GM12878 (cell line): Measurements from ENCODE around the gene IGF2R. TPM values are rescaled to one million over a fixed set of nuclear protein-coding genes. Genes with fewer than 3 reads are reported as not detected.
"Not testable (repeated sequence)": the region's sequence is repeated elsewhere in the genome, so short reads cannot be mapped to it uniquely, and the experiment has no call there.

ENCODE experiments used
- ATAC-seq: fragments of 200-7000 bp; cut with Tn5 transposase; 3 replicates; pipeline ENCODE4 v1.9.1; 2020; ENCODE audit warnings: mild to moderate bottlenecking, moderate library complexity
- BruUV-seq: library from RNA; stranded (reverse); fragments of 400-500 nt; replicated peaks from 2 replicates; lab custom pipeline; 2021; lab: Mats Ljungman, UMichigan
- CTCF ChIA-PET: fragments of 300-600 bp; sonication (Branson Sonifier 250); formaldehyde crosslinking; extraction: SDS; loops from one replicate; lab custom pipeline; 2021; ENCODE audit warnings: inconsistent platforms; lab: Yijun Ruan, JAX
- POLR2A ChIA-PET: fragments of 350-600 bp; formaldehyde crosslinking; extraction: SDS; loops from one replicate; lab custom pipeline; 2021; ENCODE audit warnings: inconsistent platforms; lab: Charles Lee
- RAD21 ChIA-PET: fragments of 300-600 bp; sonication (Branson Sonifier 250); formaldehyde crosslinking; loops from one replicate; lab custom pipeline; 2023; ENCODE audit warnings: antibody characterized with exemption; ENCODE audit not compliant: unreplicated experiment; lab: Charles Lee
- SMC1A ChIA-PET: fragments of 300-600 bp; sonication (Branson Sonifier 250); formaldehyde crosslinking; loops from one replicate; lab custom pipeline; 2023; ENCODE audit not compliant: unreplicated experiment, uncharacterized antibody; lab: Charles Lee
- DNase-seq: peaks from one replicate; pipeline ENCODE4 v3.0.0-alpha.2; 2011; ENCODE audit warnings: low read depth, low spot score
- FAIRE-seq: peaks from 3 replicates; lab custom pipeline; 2011; peaks lifted over from hg19 to GRCh38; lab: Jason Lieb, UNC
- H2AFZ ChIP-seq: 2 replicates; pipeline ENCODE4 v1.6.0; 2011; ENCODE audit warnings: low read depth, low read length, control low read depth; ENCODE audit not compliant: control insufficient read depth
- H3K27ac ChIP-seq: 2 replicates; pipeline ENCODE4 v1.5.1; 2011; ENCODE audit warnings: control low read depth; ENCODE audit not compliant: control insufficient read depth, insufficient read depth
- H3K27me3 ChIP-seq, 2 experiments: replicated peaks in 1 of 2; 2 replicates each; pipeline versions ENCODE4 v1.6.0 to v1.6.1; 2011; ENCODE audit warnings: low read length in 1 of 2; ENCODE audit not compliant: control insufficient read depth in 2 of 2, insufficient read depth in 2 of 2
- H3K36me3 ChIP-seq, 2 experiments: 2 replicates each; pipeline ENCODE4 v1.5.1; 2011; ENCODE audit warnings: low read length in 1 of 2; ENCODE audit not compliant: control insufficient read depth in 2 of 2, insufficient read depth in 2 of 2
- H3K4me1 ChIP-seq: 2 replicates; pipeline ENCODE4 v1.6.1; 2011; ENCODE audit warnings: mild to moderate bottlenecking, low read length, moderate library complexity, mixed read lengths; ENCODE audit not compliant: control insufficient read depth, insufficient read depth
- H3K4me2 ChIP-seq: 2 replicates; pipeline ENCODE4 v1.6.0; 2011; ENCODE audit warnings: control low read depth; ENCODE audit not compliant: control insufficient read depth, insufficient read depth
- H3K4me3 ChIP-seq: fragments of 200-600 bp; sonication (generic); 2 replicates; pipeline ENCODE4 v1.5.1; 2016
- H3K79me2 ChIP-seq: 2 replicates; pipeline ENCODE4 v1.6.0; 2011; ENCODE audit warnings: low read length; ENCODE audit not compliant: control insufficient read depth, insufficient read depth
- H3K9ac ChIP-seq: 2 replicates; pipeline ENCODE4 v1.8.0; 2011; ENCODE audit warnings: low read length, control low read depth, mixed read lengths; ENCODE audit not compliant: control insufficient read depth, insufficient read depth
- H3K9me3 ChIP-seq: replicated peaks from 3 replicates; pipeline ENCODE4 v1.5.1; 2011; ENCODE audit warnings: mild to moderate bottlenecking, low read length; ENCODE audit not compliant: control insufficient read depth, insufficient read depth
- H4K20me1 ChIP-seq: 2 replicates; pipeline ENCODE4 v1.6.0; 2011; ENCODE audit not compliant: control insufficient read depth, insufficient read depth
- MYB ChIP-seq: fragments of 150-350 bp; IDR thresholded peaks from 2 replicates; pipeline ENCODE4 v1.6.1; 2014; ENCODE audit warnings: mild to moderate bottlenecking, low read depth, low read length, borderline replicate concordance
- PAX8 ChIP-seq: fragments of 450-650 bp; IDR thresholded peaks from 2 replicates; pipeline ENCODE4 v1.6.1; 2017; ENCODE audit warnings: mild to moderate bottlenecking, moderate library complexity
- WGBS: methylation state at CpG from one replicate; pipeline ENCODE4 v1.1.6; 2016; ENCODE audit warnings: low lambda C conversion rate; ENCODE audit not compliant: insufficient replicate concordance, insufficient coverage; ENCODE audit errors: missing lambda C conversion rate; 5-methylcytosine and 5-hydroxymethylcytosine counted together
- in situ Hi-C: fragments of 300-500 bp; cut with MboI; formaldehyde crosslinking; loops from 9 replicates; pipeline ENCODE4 v1.14.3; 2018; ENCODE audit warnings: mixed read lengths
- intact Hi-C: fragments of 100-400 bp; cut with micrococcal nuclease; formaldehyde crosslinking; loops from one replicate; pipeline ENCODE4 v1.14.2; 2022; ENCODE audit not compliant: unreplicated experiment
- polyA plus RNA-seq, 11 experiments: library from polyadenylated mRNA; depleted of rRNA in 4 of 11; unstranded in 6 of 11; stranded (reverse) in 5 of 11; fragments of >200 nt; fragmentation: Nextera tagmentation in 4 of 11; fragmentation: Illumina TruSeq in 1 of 11; extraction: Ambion mirVana in 4 of 11; extraction: Trizol in 1 of 11; gene quantifications; 1 replicate in 1 of 11; 2 replicates in 10 of 11; pipeline versions ENCODE4 v1.2.1 to v1.2.3, GENCODE V29; 2011 to 2016; ENCODE audit warnings: inconsistent platforms in 2 of 11, missing spikeins in 2 of 11, low read depth in 1 of 11
- total RNA-seq, 4 experiments: library from RNA; depleted of rRNA in 3 of 4; stranded (reverse); fragments of >200 nt in 3 of 4; fragmentation: Illumina TruSeq in 1 of 4; extraction: Trizol in 1 of 4; gene quantifications; 2 replicates each; pipeline versions ENCODE4 v1.2.1 to v1.2.3, GENCODE V29; 2013 to 2021
- TF ChIP-seq, protein P1 (sequence below): IDR thresholded peaks from 2 replicates; pipeline ENCODE4 v1.6.1; 2011; ENCODE audit warnings: borderline replicate concordance, low read depth, mild to moderate bottlenecking, moderate library complexity, low read length; ENCODE audit not compliant: insufficient read depth, poor library complexity, severe bottlenecking

Gene IGF2R
- total and polyA plus RNA-seq, 10 of the 15 experiments (the other 5 are each of a cell fraction or from before 2014, with no cell fraction given) = 1.00 to 40.1 (median 16.8) TPM

DNA sequence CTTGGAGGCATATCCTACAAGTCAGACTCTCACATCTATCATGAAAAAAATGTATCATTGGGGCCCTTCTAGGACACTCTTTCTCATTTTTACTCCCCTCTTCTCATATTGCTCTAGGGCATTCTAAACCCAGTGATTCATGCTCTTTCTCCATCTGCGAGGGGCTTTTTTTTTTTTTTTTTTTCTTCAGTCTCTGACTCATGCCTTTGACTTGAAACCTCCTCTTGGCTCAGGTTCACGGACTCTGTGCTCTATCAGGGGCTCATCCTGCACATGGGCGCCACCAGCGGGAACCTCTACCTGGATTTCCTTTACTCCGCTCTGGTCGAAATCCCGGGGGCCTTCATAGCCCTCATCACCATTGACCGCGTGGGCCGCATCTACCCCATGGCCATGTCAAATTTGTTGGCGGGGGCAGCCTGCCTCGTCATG lies 170.6 kb downstream of the IGF2R start:
- ChIA-PET RAD21 (no interaction called here), POLR2A (no interaction called here), SMC1A (interaction anchor here (1.7 kb wide), 1 partner anchor 8 kb away, joined by 3 read pairs; no protein-coding TSS in a partner anchor), CTCF (interaction anchor here (0.6 to 4.2 kb wide), 4 partner anchors 10 to 924 kb away, joined by 3 to 49 read pairs (median 6); no protein-coding TSS in a partner anchor)
- BruUV-seq = no TSS peak
- H3K27me3 ChIP-seq = no peaks in the 10 kb centered on the region; a peak in 1 of 4 replicates
- H3K27ac ChIP-seq = no peak overlapping the region
- H3K79me2 ChIP-seq = no peaks in the 10 kb centered on the region
- no peak for FAIRE-seq
- H3K4me1 ChIP-seq = no peaks in the 10 kb centered on the region
- intact Hi-C loops (loop anchor here (10.0 kb wide), 1 partner anchor 525 kb away; the partner anchor contains the start of gene LPA), in situ Hi-C loops (no loop called here)
- 57% methylated on average over 12 of the region's 12 CpGs for WGBS
- no peaks in the 10 kb centered on the region for H4K20me1 ChIP-seq
- no peak overlapping the region for H3K9ac ChIP-seq
- no peaks in the 10 kb centered on the region for H3K36me3 ChIP-seq
- no peak for DNase-seq
- H2AFZ ChIP-seq = no peak overlapping the region
- no peak overlapping the region for H3K4me2 ChIP-seq
- ATAC-seq = no peak
- H3K4me3 ChIP-seq = no peak overlapping the region
- TF ChIP-seq MYB = no peak
- TF ChIP-seq, protein P1, sequence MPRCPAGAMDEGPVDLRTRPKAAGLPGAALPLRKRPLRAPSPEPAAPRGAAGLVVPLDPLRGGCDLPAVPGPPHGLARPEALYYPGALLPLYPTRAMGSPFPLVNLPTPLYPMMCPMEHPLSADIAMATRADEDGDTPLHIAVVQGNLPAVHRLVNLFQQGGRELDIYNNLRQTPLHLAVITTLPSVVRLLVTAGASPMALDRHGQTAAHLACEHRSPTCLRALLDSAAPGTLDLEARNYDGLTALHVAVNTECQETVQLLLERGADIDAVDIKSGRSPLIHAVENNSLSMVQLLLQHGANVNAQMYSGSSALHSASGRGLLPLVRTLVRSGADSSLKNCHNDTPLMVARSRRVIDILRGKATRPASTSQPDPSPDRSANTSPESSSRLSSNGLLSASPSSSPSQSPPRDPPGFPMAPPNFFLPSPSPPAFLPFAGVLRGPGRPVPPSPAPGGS = no peak
- no peak for TF ChIP-seq PAX8
- TF ChIP-seq, all 136 proteins: peak for 0
- no peaks in the 10 kb centered on the region for H3K9me3 ChIP-seq

DNA sequence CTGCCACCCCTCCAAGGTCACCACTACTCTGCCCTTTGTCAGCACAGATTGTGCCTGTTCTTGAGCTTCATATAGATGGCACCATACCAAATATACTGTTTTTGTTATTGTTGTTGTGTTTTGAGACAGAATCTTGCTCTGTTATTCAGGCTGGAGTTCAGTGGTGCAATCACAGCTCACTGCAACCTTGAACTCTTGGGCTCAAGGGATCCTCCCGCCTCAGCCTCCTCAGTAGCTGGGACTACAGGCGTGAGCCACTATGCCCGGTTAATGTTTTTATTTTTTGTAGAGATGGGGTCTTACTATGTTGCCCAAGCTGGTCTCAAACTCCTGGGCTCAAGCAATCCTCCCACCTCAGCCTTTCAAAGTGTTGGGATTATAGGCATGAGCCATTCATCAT lies 171.6 kb downstream of the IGF2R start:
- POLR2A ChIA-PET, H4K20me1 ChIP-seq, H3K79me2 ChIP-seq, BruUV-seq, H3K27me3 ChIP-seq, H3K4me2 ChIP-seq, SMC1A ChIA-PET, ATAC-seq, DNase-seq, H3K9ac ChIP-seq, H2AFZ ChIP-seq, H3K27ac ChIP-seq, H3K9me3 ChIP-seq, H3K4me3 ChIP-seq, H3K36me3 ChIP-seq, H3K4me1 ChIP-seq, intact Hi-C loops, FAIRE-seq: not testable (repeated sequence)
- RAD21 ChIA-PET = interaction anchor here (1.2 kb wide), 1 partner anchor 315 kb away, joined by 5 read pairs; no protein-coding TSS in a partner anchor
- 80% methylated on average over 3 of the region's 3 CpGs for WGBS
- in situ Hi-C loops = loop anchor here (5.0 kb wide), 1 partner anchor 317 kb away; no protein-coding TSS in a partner anchor
- CTCF ChIA-PET = interaction anchor here (1.2 to 2.4 kb wide), 3 partner anchors 43 to 315 kb away, joined by 3 to 13 read pairs (median 4); no protein-coding TSS in a partner anchor
